Measurements from ENCODE around the gene JUP. TPM values are rescaled to one million over a fixed set of nuclear protein-coding genes. Genes with fewer than 3 reads are reported as not detected.
A peak's percentile ranks its signal among the peaks of the same experiment; 100 is the strongest.

JUP gene
- total and polyA plus RNA-seq, 2 of the 13 experiments (the other 11 are each of a cell fraction or from before 2014, with no cell fraction given), result 12.1 to 20.6 TPM

DNA sequence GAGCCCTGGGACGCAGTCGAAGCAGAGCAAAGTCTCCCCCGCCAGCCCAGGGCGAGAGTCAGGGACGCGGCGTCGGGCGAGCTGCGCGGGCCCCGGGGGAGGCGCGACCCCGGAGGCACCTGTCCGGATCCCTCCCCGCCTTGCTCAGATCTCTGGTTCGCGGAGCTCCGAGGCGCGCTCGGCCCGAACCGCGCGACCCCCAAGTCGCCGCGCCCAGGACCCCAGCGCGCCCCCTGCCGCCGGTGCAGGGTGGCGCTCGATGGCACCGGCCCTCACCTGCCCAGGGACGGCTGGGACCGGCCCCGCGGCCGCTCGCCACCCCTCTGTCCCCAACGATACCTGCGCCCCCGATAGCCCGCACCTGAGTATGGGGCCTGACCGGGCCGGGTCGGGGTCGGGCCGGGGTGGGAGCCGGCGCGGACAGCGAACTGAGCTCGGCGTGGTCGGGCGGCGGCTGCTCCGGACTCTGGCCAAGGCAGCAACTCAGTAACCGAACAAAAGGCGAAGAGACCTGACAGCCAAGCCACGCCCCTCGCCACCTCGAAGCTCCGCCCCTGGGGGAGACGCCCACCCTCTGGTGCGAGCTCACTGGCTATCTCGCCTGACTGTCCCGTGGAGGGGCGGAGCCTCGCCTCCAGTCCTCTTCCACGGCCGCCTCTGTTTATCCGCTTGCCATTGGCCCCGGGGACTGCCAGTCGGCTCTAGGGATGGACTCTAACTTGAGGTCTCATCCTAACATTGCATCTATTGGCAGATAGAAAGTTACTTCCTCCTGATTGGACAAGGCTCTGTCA lies at the start of gene JUP (continued):
- TF ChIP-seq UBTF (CRISPR knock-in tag; IDR thresholded peaks at IDR 0.05), result peak; percentile 46; the same call in 1 of the 2 replicates
- TF ChIP-seq ZNF253 (CRISPR knock-in tag; IDR thresholded peaks at IDR 0.05; ENCODE audit: borderline replicate concordance), result no peak
- TF ChIP-seq ZNF784 (CRISPR knock-in tag; IDR thresholded peaks at IDR 0.05; ENCODE audit: borderline replicate concordance), result peak; percentile 94
- TF ChIP-seq FOXA1 (IDR thresholded peaks at IDR 0.05), result no peak
- no peak; the same call in 1 of the 2 replicates for TF ChIP-seq FOXA1 (CRISPR knock-in tag; IDR thresholded peaks at IDR 0.05)
- TF ChIP-seq ZFP36L2 (CRISPR knock-in tag; IDR thresholded peaks at IDR 0.05), result no peak
- peak; percentile 72; the same call in 1 of the 2 replicates for TF ChIP-seq SMYD3 (CRISPR knock-in tag; IDR thresholded peaks at IDR 0.05)
- TF ChIP-seq AHR (CRISPR knock-in tag; IDR thresholded peaks at IDR 0.05), result peak; percentile 76; the same call in 1 of the 2 replicates
- TF ChIP-seq, protein P1, sequence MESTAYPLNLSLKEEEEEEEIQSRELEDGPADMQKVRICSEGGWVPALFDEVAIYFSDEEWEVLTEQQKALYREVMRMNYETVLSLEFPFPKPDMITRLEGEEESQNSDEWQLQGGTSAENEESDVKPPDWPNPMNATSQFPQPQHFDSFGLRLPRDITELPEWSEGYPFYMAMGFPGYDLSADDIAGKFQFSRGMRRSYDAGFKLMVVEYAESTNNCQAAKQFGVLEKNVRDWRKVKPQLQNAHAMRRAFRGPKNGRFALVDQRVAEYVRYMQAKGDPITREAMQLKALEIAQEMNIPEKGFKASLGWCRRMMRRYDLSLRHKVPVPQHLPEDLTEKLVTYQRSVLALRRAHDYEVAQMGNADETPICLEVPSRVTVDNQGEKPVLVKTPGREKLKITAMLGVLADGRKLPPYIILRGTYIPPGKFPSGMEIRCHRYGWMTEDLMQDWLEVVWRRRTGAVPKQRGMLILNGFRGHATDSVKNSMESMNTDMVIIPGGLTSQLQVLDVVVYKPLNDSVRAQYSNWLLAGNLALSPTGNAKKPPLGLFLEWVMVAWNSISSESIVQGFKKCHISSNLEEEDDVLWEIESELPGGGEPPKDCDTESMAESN (CRISPR knock-in tag; conservative IDR thresholded peaks at IDR 0.05), result peak; percentile 97
- TF ChIP-seq TSC22D2 (CRISPR knock-in tag; IDR thresholded peaks at IDR 0.05; ENCODE audit: borderline replicate concordance), result no peak
- TF ChIP-seq MTERF4 (CRISPR knock-in tag; IDR thresholded peaks at IDR 0.05), result 0 out of 2 replicates have a peak, but pooled peaks have one; percentile 78
- TF ChIP-seq SAFB2 (CRISPR knock-in tag; IDR thresholded peaks at IDR 0.05; ENCODE audit: borderline replicate concordance, low read depth), result no peak
- peak; percentile 49 for TF ChIP-seq MED8 (CRISPR knock-in tag; IDR thresholded peaks at IDR 0.05; ENCODE audit: insufficient replicate concordance)
- TF ChIP-seq U2AF1 (optimal IDR thresholded peaks at IDR 0.05; ENCODE audit: low read depth, low read length), result peak; percentile 96
- no peak for TF ChIP-seq KAT2B (IDR thresholded peaks at IDR 0.05; ENCODE audit: borderline replicate concordance, low read depth, low read length)
- peak; percentile 22; the same call in 1 of the 2 replicates for TF ChIP-seq ZNF691 (CRISPR knock-in tag; IDR thresholded peaks at IDR 0.05; ENCODE audit: borderline replicate concordance, low read depth)
- TF ChIP-seq ZC3H13 (CRISPR knock-in tag; IDR thresholded peaks at IDR 0.05), result no peak
- peak; percentile 94 for TF ChIP-seq ADNP (CRISPR knock-in tag; IDR thresholded peaks at IDR 0.05)
- TF ChIP-seq ZNF331 (CRISPR knock-in tag; IDR thresholded peaks at IDR 0.05), result 0 out of 2 replicates have a peak, but pooled peaks have one; percentile 9
- TF ChIP-seq PHF8 (CRISPR knock-in tag; IDR thresholded peaks at IDR 0.05), result peak; percentile 64
